ENCODE results near the gene RAB4B. TPM values are rescaled to one million over a fixed set of nuclear protein-coding genes. Genes with fewer than 3 reads are reported as not detected.
"Not testable (repeated sequence)": the region's sequence is repeated elsewhere in the genome, so short reads cannot be mapped to it uniquely, and the experiment has no call there.

Gene RAB4B
- total and polyA plus RNA-seq, 7 experiments from 2014 or later: 37.6 to 65.2 (median 53.0) TPM

DNA sequence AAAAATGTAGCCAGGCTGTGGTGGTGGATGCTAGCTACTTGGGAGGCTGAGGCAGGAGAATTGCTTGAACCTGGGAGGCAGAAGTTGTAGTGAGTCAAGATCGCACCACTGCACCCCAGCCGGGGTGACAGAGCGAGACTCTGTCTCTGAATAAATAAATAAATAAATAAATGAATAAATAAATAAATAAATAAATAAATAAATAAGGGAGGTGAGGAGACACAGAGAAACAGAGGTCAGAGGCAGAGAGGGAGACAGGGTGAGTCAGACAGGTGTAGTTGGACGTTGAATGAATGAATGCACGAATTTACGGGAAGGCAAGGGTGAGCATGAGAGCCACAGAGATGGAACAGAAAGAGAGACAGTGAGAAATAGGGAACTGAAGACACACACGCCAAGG is 3.1 kb downstream of the RAB4B start:
- CTCF ChIA-PET: no interaction called here
- no peak for DNase-seq
- intact Hi-C loops (cut with micrococcal nuclease): loop anchor here in 1 of 2 donors (1.0 kb wide), 1 partner anchor 36 kb away; no protein-coding TSS in a partner anchor
- Histone ChIP-seq H3K27ac (ENCODE audit: low read depth, low read length) (no peak overlapping the region), H3K27me3 (ENCODE audit: control insufficient read depth in 2 of 2, insufficient read depth in 2 of 2, low read length in 2 of 2) (no peaks in the 10 kb centered on the region), H3K4me3 (ENCODE audit: low read length) (no peak overlapping the region), H3K36me3 (ENCODE audit: control insufficient read depth in 2 of 3, insufficient read depth in 3 of 3, low read length in 3 of 3) (peaks cover 0 to 10% (median 0%) of the 10 kb centered on the region in 3 experiments), H3K9me3 (ENCODE audit: control insufficient read depth in 2 of 3, low read length in 3 of 3) (no peaks in the 10 kb centered on the region), H3K4me1 (ENCODE audit: control insufficient read depth in 2 of 2, insufficient read depth in 2 of 2, low read length in 2 of 2) (peaks cover 18 to 24% of the 10 kb centered on the region in 2 donors)
- Mint-ChIP-seq H3K9me3 (peaks cover 0 to 1% (median 0%) of the 10 kb centered on the region in 11 donors), H3K27ac (peak overlapping the region in 1 of 9 donors; percentile 67), H3K4me1 (peaks cover 35 to 47% (median 40%) of the 10 kb centered on the region in 7 donors), H3K4me3 (no peak overlapping the region), H3K36me3 (peaks cover 7 to 21% (median 12%) of the 10 kb centered on the region in 5 donors), H3K27me3 (no peaks in the 10 kb centered on the region)
- ATAC-seq: no peak
- POLR2A ChIA-PET: interaction anchor here (0.6 to 0.8 kb wide), 2 partner anchors 56 to 92 kb away, joined by 3 read pairs; no protein-coding TSS in a partner anchor

DNA sequence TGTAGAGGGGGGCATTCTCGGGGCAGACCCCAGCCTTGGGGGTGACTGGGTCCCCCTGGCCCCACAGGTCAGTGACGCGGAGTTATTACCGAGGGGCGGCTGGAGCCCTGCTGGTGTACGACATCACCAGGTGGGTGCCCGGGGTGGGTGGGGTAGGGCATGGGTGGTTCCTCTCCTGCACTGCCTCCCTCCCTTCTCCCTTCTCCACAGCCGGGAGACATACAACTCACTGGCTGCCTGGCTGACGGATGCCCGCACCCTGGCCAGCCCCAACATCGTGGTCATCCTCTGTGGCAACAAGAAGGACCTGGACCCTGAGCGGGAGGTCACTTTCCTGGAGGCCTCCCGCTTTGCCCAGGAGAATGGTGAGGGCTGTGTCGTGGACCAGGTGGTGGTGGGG is 5.7 kb downstream of the RAB4B start:
- Histone ChIP-seq H3K36me3 (ENCODE audit: control insufficient read depth in 2 of 3, insufficient read depth in 3 of 3, low read length in 3 of 3) (peaks cover 0 to 24% (median 0%) of the 10 kb centered on the region in 3 experiments), H3K4me1 (ENCODE audit: control insufficient read depth in 2 of 2, insufficient read depth in 2 of 2, low read length in 2 of 2) (peaks cover 7 to 15% of the 10 kb centered on the region in 2 donors), H3K9me3 (ENCODE audit: control insufficient read depth in 2 of 3, low read length in 3 of 3) (no peaks in the 10 kb centered on the region), H3K4me3 (ENCODE audit: low read length) (no peak overlapping the region), H3K27ac (ENCODE audit: low read depth, low read length) (no peak overlapping the region), H3K27me3 (ENCODE audit: control insufficient read depth in 2 of 2, insufficient read depth in 2 of 2, low read length in 2 of 2) (no peaks in the 10 kb centered on the region)
- H3K4me1 Mint-ChIP-seq: peaks cover 18 to 29% (median 25%) of the 10 kb centered on the region in 7 donors
- ChIA-PET POLR2A (interaction anchor here (1.2 kb wide), 1 partner anchor 15 kb away, joined by 6 read pairs; the partner anchor contains the start of gene EGLN2), CTCF (no interaction called here)
- peak overlapping the region in 2 of 9 donors; percentile 24 to 55 for H3K27ac Mint-ChIP-seq
- intact Hi-C loops (cut with micrococcal nuclease): no loop called here
- no peaks in the 10 kb centered on the region for H3K9me3 Mint-ChIP-seq
- H3K36me3 Mint-ChIP-seq: peaks cover 7 to 29% (median 12%) of the 10 kb centered on the region in 5 donors
- no peak for DNase-seq
- no peaks in the 10 kb centered on the region for H3K27me3 Mint-ChIP-seq
- no peak overlapping the region for H3K4me3 Mint-ChIP-seq
- ATAC-seq: no peak

- DNase-seq; H3K27ac ChIP-seq (ENCODE audit: low read depth, low read length); H3K4me3 Mint-ChIP-seq; H3K27me3 ChIP-seq (ENCODE audit: control insufficient read depth in 2 of 2, insufficient read depth in 2 of 2, low read length in 2 of 2); ATAC-seq; intact Hi-C loops (cut with micrococcal nuclease); H3K4me3 ChIP-seq (ENCODE audit: low read length); H3K9me3 ChIP-seq (ENCODE audit: control insufficient read depth in 2 of 3, low read length in 3 of 3); H3K9me3 Mint-ChIP-seq; H3K27me3 Mint-ChIP-seq: not testable (repeated sequence)
- peaks cover 2 to 11% of the 10 kb centered on the region in 2 donors for H3K4me1 ChIP-seq (ENCODE audit: control insufficient read depth in 2 of 2, insufficient read depth in 2 of 2, low read length in 2 of 2)
- H3K27ac Mint-ChIP-seq: peak overlapping the region in 2 of 9 donors; percentile 24 to 25
- peaks cover 7 to 29% (median 12%) of the 10 kb centered on the region in 5 donors for H3K36me3 Mint-ChIP-seq
- H3K36me3 ChIP-seq (ENCODE audit: control insufficient read depth in 2 of 3, insufficient read depth in 3 of 3, low read length in 3 of 3): peaks cover 0 to 24% (median 0%) of the 10 kb centered on the region in 3 experiments
- CTCF ChIA-PET: interaction anchor here (0.5 to 0.7 kb wide), 3 partner anchors 14 to 871 kb away, joined by 3 read pairs; no protein-coding TSS in a partner anchor
- H3K4me1 Mint-ChIP-seq: peaks cover 14 to 25% (median 20%) of the 10 kb centered on the region in 7 donors
- POLR2A ChIA-PET: interaction anchor here (0.6 to 1.2 kb wide), 2 partner anchors 14 to 88 kb away, joined by 3 to 6 read pairs; partner anchors contain the start of gene EGLN2
Measured at GRCh38 chr19:40784146-40784545, 6.1 kb downstream of the RAB4B start.

DNA sequence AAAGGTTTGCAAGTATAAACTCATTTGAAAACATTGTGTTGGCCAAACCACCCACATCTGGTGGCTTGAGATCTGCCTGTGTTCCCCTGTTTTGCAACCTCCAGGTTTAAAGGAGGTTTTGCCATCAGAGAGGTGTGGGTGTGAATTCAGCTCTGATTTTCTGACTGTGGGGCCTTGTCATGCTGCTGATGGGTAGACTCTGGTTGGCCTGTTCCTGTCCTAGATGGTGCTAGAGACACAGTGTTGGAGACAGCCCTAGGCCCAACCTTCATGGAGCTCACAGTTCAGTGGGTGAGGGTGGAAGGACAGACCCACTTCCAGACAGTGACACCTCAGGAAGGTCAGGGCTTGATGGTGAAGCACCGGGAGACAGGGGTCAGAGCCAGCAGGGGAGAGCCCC is 7.5 kb downstream of the RAB4B start:
- H3K4me1 ChIP-seq (ENCODE audit: control insufficient read depth in 2 of 2, insufficient read depth in 2 of 2, low read length in 2 of 2): no peaks in the 10 kb centered on the region
- no peak for ATAC-seq
- H3K4me1 Mint-ChIP-seq: peaks cover 4 to 18% (median 12%) of the 10 kb centered on the region in 7 donors
- no peak for DNase-seq
- no peak overlapping the region for H3K4me3 ChIP-seq (ENCODE audit: low read length)
- H3K36me3 ChIP-seq (ENCODE audit: control insufficient read depth in 2 of 3, insufficient read depth in 3 of 3, low read length in 3 of 3): peaks cover 0 to 31% (median 0%) of the 10 kb centered on the region in 3 experiments
- ChIA-PET POLR2A (interaction anchor here (1.7 kb wide), 1 partner anchor 13 kb away, joined by 5 read pairs; the partner anchor contains the start of gene EGLN2), CTCF (no interaction called here)
- intact Hi-C loops (cut with micrococcal nuclease): no loop called here
- no peaks in the 10 kb centered on the region for H3K27me3 Mint-ChIP-seq
- no peaks in the 10 kb centered on the region for H3K9me3 Mint-ChIP-seq
- no peaks in the 10 kb centered on the region for H3K27me3 ChIP-seq (ENCODE audit: control insufficient read depth in 2 of 2, insufficient read depth in 2 of 2, low read length in 2 of 2)
- H3K4me3 Mint-ChIP-seq: no peak overlapping the region
- H3K27ac ChIP-seq (ENCODE audit: low read depth, low read length): peak overlapping the region; percentile 10
- peaks cover 6 to 32% (median 16%) of the 10 kb centered on the region in 5 donors for H3K36me3 Mint-ChIP-seq
- H3K9me3 ChIP-seq (ENCODE audit: control insufficient read depth in 2 of 3, low read length in 3 of 3): no peaks in the 10 kb centered on the region
- H3K27ac Mint-ChIP-seq: peak overlapping the region in 5 of 9 donors; percentile 20 to 69 (median 48)

GRCh38 chr19:40786060-40787037 is 8.3 kb downstream of the RAB4B start:
- ChIA-PET CTCF (interaction anchor here (1.4 to 1.7 kb wide), 2 partner anchors 12 to 20 kb away, joined by 3 to 7 read pairs; partner anchors contain the start of gene EGLN2), POLR2A (interaction anchor here (1.7 to 1.8 kb wide), 3 partner anchors 8 to 20 kb away, joined by 5 to 7 read pairs (median 5); partner anchors contain the start of genes EGLN2 and RAB4B)
- Mint-ChIP-seq H3K4me3 (no peak overlapping the region), H3K27me3 (no peaks in the 10 kb centered on the region), H3K36me3 (peaks cover under 1 to 30% (median 12%) of the 10 kb centered on the region in 5 donors), H3K4me1 (peaks cover 0 to 13% (median 7%) of the 10 kb centered on the region in 7 donors), H3K9me3 (no peaks in the 10 kb centered on the region), H3K27ac (peak overlapping the region in 4 of 9 donors; percentile 21 to 59 (median 52))
- Histone ChIP-seq H3K4me3 (ENCODE audit: low read length) (no peak overlapping the region), H3K27me3 (ENCODE audit: control insufficient read depth in 2 of 2, insufficient read depth in 2 of 2, low read length in 2 of 2) (no peaks in the 10 kb centered on the region), H3K36me3 (ENCODE audit: control insufficient read depth in 2 of 3, insufficient read depth in 3 of 3, low read length in 3 of 3) (peaks cover 0 to 34% (median 0%) of the 10 kb centered on the region in 3 experiments), H3K27ac (ENCODE audit: low read depth, low read length) (no peak overlapping the region), H3K9me3 (ENCODE audit: control insufficient read depth in 2 of 3, low read length in 3 of 3) (no peaks in the 10 kb centered on the region), H3K4me1 (ENCODE audit: control insufficient read depth in 2 of 2, insufficient read depth in 2 of 2, low read length in 2 of 2) (no peaks in the 10 kb centered on the region)
- ATAC-seq (no peak), DNase-seq (no peak)
- intact Hi-C loops (cut with micrococcal nuclease): no loop called here

- H3K27ac ChIP-seq (ENCODE audit: low read depth, low read length): no peak overlapping the region
- ATAC-seq: no peak
- H3K27ac Mint-ChIP-seq: peak overlapping the region in 4 of 9 donors; percentile 28 to 73 (median 57)
Measured at GRCh38 chr19:40791349-40791748, 13.3 kb downstream of the RAB4B start.

More at GRCh38 chr19:40791349-40791748, 13.3 kb downstream of the RAB4B start:
- no peaks in the 10 kb centered on the region for H3K4me1 ChIP-seq (ENCODE audit: control insufficient read depth in 2 of 2, insufficient read depth in 2 of 2, low read length in 2 of 2)
- intact Hi-C loops (cut with micrococcal nuclease): no loop called here
- POLR2A ChIA-PET: no interaction called here
- no peak for DNase-seq
- no peaks in the 10 kb centered on the region for H3K9me3 ChIP-seq (ENCODE audit: control insufficient read depth in 2 of 3, low read length in 3 of 3)
- H3K4me1 Mint-ChIP-seq: peaks cover 0 to 24% (median 7%) of the 10 kb centered on the region in 7 donors
- H3K36me3 Mint-ChIP-seq: peaks cover 0 to 27% (median 8%) of the 10 kb centered on the region in 5 donors
- no peaks in the 10 kb centered on the region for H3K27me3 Mint-ChIP-seq
- peaks cover 0 to 30% (median 0%) of the 10 kb centered on the region in 3 experiments for H3K36me3 ChIP-seq (ENCODE audit: control insufficient read depth in 2 of 3, insufficient read depth in 3 of 3, low read length in 3 of 3)
- H3K9me3 Mint-ChIP-seq: no peaks in the 10 kb centered on the region
- H3K4me3 ChIP-seq (ENCODE audit: low read length): no peak overlapping the region
- CTCF ChIA-PET: interaction anchor here (0.8 kb wide), 1 partner anchor 34 kb away, joined by 4 read pairs; no protein-coding TSS in a partner anchor
- H3K27me3 ChIP-seq (ENCODE audit: control insufficient read depth in 2 of 2, insufficient read depth in 2 of 2, low read length in 2 of 2): no peaks in the 10 kb centered on the region
- no peak overlapping the region for H3K4me3 Mint-ChIP-seq

Measured in naive thymus-derived CD4-positive, alpha-beta T cell (primary cell).